K562 (cell line): ENCODE measurements around the gene ATP13A4. TPM values are rescaled to one million over a fixed set of nuclear protein-coding genes. Genes with fewer than 3 reads are reported as not detected.

Experiments
- CTBP1 ChIP-seq: fragments of 450-650 bp; IDR thresholded peaks from 2 replicates; pipeline ENCODE4 v1.6.1; 2016; ENCODE audit warnings: borderline replicate concordance
- HDAC6 ChIP-seq: IDR thresholded peaks from 2 replicates; pipeline ENCODE4 v1.6.1; 2012; ENCODE audit warnings: low read depth, mild to moderate bottlenecking, control low read depth, inconsistent platforms, low read length, moderate library complexity
- HLTF ChIP-seq: fragments of 450-650 bp; IDR thresholded peaks from 2 replicates; pipeline ENCODE4 v1.6.1; 2016
- ILF3 ChIP-seq: fragments of 450-650 bp; IDR thresholded peaks from 2 replicates; pipeline ENCODE4 v1.6.1; 2018; ENCODE audit warnings: antibody characterized with exemption, mild to moderate bottlenecking, moderate library complexity, borderline replicate concordance
- MAFG ChIP-seq: fragments of 450-650 bp; conservative IDR thresholded peaks from 2 replicates; pipeline ENCODE4 v1.6.1; 2016; ENCODE audit warnings: missing genetic modification characterization, missing compliant biosample characterization
- MTA3 ChIP-seq: fragments of 450-650 bp; formaldehyde crosslinking; IDR thresholded peaks from 2 replicates; pipeline ENCODE4 v1.6.1; 2017; ENCODE audit warnings: mild to moderate bottlenecking, borderline replicate concordance
- PRMT5 ChIP-seq: sonication (generic); formaldehyde crosslinking; IDR thresholded peaks from 2 replicates; pipeline ENCODE4 v1.5.0; 2020; ENCODE audit warnings: missing genetic modification reagents
- PRPF4 ChIP-seq: fragments of 200-400 bp; formaldehyde crosslinking; IDR thresholded peaks from one replicate; pipeline ENCODE4 v1.6.1; 2017; ENCODE audit warnings: low read length, low read depth, mild to moderate bottlenecking; ENCODE audit not compliant: insufficient read depth, poor library complexity, severe bottlenecking
- SAFB2 ChIP-seq: fragments of 200-400 bp; formaldehyde crosslinking; IDR thresholded peaks from 2 replicates; pipeline ENCODE4 v1.6.1; 2018; ENCODE audit warnings: borderline replicate concordance, low read length, low read depth, moderate library complexity; ENCODE audit not compliant: severe bottlenecking
- SP1 ChIP-seq: sonication (generic); formaldehyde crosslinking; IDR thresholded peaks from 2 replicates; pipeline ENCODE4 v1.8.1; 2022; ENCODE audit warnings: mild to moderate bottlenecking, missing genetic modification reagents
- TAF7 ChIP-seq: fragments of 450-650 bp; IDR thresholded peaks from 2 replicates; pipeline ENCODE4 v1.6.1; 2016; ENCODE audit warnings: missing genetic modification characterization, missing compliant biosample characterization
- TARDBP ChIP-seq: fragments of 450-650 bp; IDR thresholded peaks from 2 replicates; pipeline ENCODE4 v1.6.1; 2016
- ZC3H4 ChIP-seq: sonication (generic); formaldehyde crosslinking; IDR thresholded peaks from 2 replicates; pipeline ENCODE4 v1.9.0; 2021; ENCODE audit warnings: missing genetic modification reagents, borderline replicate concordance
- ZNF197 ChIP-seq: fragments of 200-800 bp; sonication (Bioruptor generic); IDR thresholded peaks from 2 replicates; pipeline ENCODE4 v1.6.1; 2016; ENCODE audit warnings: low read depth, missing genetic modification characterization, missing compliant biosample characterization
- ZNF707 ChIP-seq: fragments of 250-450 bp; sonication (Bioruptor Pico); conservative IDR thresholded peaks from 2 replicates; pipeline ENCODE4 v1.8.0; 2022; ENCODE audit warnings: inconsistent platforms, mild to moderate bottlenecking, moderate library complexity
- ZNF766 ChIP-seq: fragments of 200-800 bp; sonication (Bioruptor generic); conservative IDR thresholded peaks from 2 replicates; pipeline ENCODE4 v1.6.1; 2016; ENCODE audit warnings: missing genetic modification characterization, missing compliant biosample characterization
- ZNF778 ChIP-seq: fragments of 450-650 bp; formaldehyde crosslinking; IDR thresholded peaks from 2 replicates; pipeline ENCODE4 v1.4.0; 2020; ENCODE audit warnings: mild to moderate bottlenecking, moderate library complexity
- ZSCAN32 ChIP-seq: fragments of 450-650 bp; formaldehyde crosslinking; IDR thresholded peaks from 2 replicates; pipeline ENCODE4 v1.4.0; 2020; ENCODE audit warnings: mild to moderate bottlenecking, moderate library complexity
- polyA plus RNA-seq, 8 experiments: library from polyadenylated mRNA; depleted of rRNA in 4 of 8; stranded (reverse) in 5 of 8; unstranded in 3 of 8; fragments of >200 nt; fragmentation: Nextera tagmentation in 2 of 8; fragmentation: Illumina TruSeq in 1 of 8; extraction: Ambion mirVana in 2 of 8; extraction: Trizol in 1 of 8; gene quantifications; 2 replicates each; pipeline versions ENCODE4 v1.2.1 to v1.2.3, GENCODE V29; 2011 to 2014; ENCODE audit warnings: inconsistent platforms in 1 of 8, missing spikeins in 1 of 8
- total RNA-seq, 7 experiments: library from RNA; depleted of rRNA in 6 of 7; stranded (reverse); fragments of >200 nt in 6 of 7; fragmentation: Illumina TruSeq in 2 of 7; extraction: Trizol in 2 of 7; gene quantifications; 2 replicates each; pipeline versions ENCODE4 v1.2.1 to v1.2.3, GENCODE V29; 2011 to 2021; ENCODE audit warnings: low replicate concordance in 1 of 7
- TF ChIP-seq, protein P1 (sequence below): fragments of 450-650 bp; formaldehyde crosslinking; IDR thresholded peaks from 2 replicates; pipeline ENCODE4 v1.4.0; 2020; ENCODE audit warnings: mild to moderate bottlenecking, mixed read lengths
- TF ChIP-seq, protein P2 (sequence below): fragments of 250-450 bp; sonication (Bioruptor Pico); IDR thresholded peaks from 2 replicates; pipeline ENCODE4 v1.4.0; 2020
- TF ChIP-seq, protein P3 (sequence below): fragments of 200-800 bp; sonication (Bioruptor generic); IDR thresholded peaks from 2 replicates; pipeline ENCODE4 v1.6.1; 2016; ENCODE audit warnings: missing genetic modification characterization, missing compliant biosample characterization

Gene ATP13A4
- total and polyA plus RNA-seq, 9 of the 15 experiments (the other 6 are each of a cell fraction or from before 2014, with no cell fraction given), result 0.03 to 0.14 (median 0.07) TPM; not detected in 6

DNA sequence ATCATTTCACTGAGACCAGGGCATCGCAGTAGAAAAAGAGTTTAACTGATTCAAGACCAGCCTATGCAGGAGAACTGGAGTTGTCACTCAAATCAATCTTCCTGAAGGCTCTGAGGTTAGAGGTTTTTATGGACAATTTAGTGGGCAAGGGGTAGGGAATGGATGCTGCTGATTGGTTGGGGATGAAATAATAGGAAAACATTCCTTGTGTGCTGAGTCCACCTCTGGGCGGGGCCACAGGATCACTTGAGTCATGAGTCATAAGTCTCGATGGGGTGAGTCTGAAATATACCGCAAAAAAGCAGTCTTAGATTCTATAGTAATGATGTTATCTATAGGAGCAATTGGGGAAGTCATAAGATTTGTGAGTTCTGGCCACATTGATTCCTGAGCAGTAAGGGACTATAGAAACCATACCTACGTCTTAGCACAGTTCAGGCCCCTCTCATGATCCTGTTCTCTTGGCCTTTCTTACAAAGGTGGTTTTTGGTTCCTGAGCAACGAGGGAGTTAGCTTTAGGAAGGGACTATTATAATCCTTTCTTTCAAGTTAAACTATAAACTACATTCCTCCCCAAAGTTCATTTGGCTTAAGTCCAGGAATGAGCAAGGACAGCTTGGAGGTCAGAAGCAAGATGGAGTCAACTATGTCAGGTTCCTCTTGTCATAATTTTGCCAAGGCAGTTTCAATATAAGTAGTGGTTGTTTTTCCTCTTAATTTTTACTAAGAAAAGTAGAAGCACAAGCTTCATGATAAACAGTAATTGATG, 35.6 kb upstream of the ATP13A4 start (continued):
- TF ChIP-seq ZC3H4 (CRISPR knock-in tag) (no peak), ZNF778 (CRISPR knock-in tag) (no peak), MTA3 (0 out of 2 replicates have a peak, but pooled peaks have one; percentile 36), ZNF766 (peak; percentile 82), SAFB2 (no peak), TAF7 (tag) (peak; percentile 69), ZNF197 (CRISPR knock-in tag) (0 out of 2 replicates have a peak, but pooled peaks have one; percentile 54), HLTF (no peak), SP1 (no peak), CTBP1 (no peak), HDAC6 (no peak), TARDBP (no peak), PRMT5 (no peak), PRPF4 (no peak), ZNF707 (peak; percentile 62), ILF3 (no peak), ZSCAN32 (CRISPR knock-in tag) (0 out of 2 replicates have a peak, but pooled peaks have one; percentile 52), MAFG (no peak)
- TF ChIP-seq, protein P1, sequence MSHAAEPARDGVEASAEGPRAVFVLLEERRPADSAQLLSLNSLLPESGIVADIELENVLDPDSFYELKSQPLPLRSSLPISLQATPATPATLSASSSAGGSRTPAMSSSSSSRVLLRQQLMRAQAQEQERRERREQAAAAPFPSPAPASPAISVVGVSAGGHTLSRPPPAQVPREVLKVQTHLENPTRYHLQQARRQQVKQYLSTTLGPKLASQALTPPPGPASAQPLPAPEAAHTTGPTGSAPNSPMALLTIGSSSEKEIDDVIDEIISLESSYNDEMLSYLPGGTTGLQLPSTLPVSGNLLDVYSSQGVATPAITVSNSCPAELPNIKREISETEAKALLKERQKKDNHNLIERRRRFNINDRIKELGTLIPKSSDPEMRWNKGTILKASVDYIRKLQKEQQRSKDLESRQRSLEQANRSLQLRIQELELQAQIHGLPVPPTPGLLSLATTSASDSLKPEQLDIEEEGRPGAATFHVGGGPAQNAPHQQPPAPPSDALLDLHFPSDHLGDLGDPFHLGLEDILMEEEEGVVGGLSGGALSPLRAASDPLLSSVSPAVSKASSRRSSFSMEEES (CRISPR knock-in tag), result no peak
- TF ChIP-seq, protein P2, sequence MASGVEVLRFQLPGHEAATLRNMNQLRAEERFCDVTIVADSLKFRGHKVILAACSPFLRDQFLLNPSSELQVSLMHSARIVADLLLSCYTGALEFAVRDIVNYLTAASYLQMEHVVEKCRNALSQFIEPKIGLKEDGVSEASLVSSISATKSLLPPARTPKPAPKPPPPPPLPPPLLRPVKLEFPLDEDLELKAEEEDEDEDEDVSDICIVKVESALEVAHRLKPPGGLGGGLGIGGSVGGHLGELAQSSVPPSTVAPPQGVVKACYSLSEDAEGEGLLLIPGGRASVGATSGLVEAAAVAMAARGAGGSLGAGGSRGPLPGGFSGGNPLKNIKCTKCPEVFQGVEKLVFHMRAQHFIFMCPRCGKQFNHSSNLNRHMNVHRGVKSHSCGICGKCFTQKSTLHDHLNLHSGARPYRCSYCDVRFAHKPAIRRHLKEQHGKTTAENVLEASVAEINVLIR (CRISPR knock-in tag), result peak; percentile 57
- TF ChIP-seq, protein P3, sequence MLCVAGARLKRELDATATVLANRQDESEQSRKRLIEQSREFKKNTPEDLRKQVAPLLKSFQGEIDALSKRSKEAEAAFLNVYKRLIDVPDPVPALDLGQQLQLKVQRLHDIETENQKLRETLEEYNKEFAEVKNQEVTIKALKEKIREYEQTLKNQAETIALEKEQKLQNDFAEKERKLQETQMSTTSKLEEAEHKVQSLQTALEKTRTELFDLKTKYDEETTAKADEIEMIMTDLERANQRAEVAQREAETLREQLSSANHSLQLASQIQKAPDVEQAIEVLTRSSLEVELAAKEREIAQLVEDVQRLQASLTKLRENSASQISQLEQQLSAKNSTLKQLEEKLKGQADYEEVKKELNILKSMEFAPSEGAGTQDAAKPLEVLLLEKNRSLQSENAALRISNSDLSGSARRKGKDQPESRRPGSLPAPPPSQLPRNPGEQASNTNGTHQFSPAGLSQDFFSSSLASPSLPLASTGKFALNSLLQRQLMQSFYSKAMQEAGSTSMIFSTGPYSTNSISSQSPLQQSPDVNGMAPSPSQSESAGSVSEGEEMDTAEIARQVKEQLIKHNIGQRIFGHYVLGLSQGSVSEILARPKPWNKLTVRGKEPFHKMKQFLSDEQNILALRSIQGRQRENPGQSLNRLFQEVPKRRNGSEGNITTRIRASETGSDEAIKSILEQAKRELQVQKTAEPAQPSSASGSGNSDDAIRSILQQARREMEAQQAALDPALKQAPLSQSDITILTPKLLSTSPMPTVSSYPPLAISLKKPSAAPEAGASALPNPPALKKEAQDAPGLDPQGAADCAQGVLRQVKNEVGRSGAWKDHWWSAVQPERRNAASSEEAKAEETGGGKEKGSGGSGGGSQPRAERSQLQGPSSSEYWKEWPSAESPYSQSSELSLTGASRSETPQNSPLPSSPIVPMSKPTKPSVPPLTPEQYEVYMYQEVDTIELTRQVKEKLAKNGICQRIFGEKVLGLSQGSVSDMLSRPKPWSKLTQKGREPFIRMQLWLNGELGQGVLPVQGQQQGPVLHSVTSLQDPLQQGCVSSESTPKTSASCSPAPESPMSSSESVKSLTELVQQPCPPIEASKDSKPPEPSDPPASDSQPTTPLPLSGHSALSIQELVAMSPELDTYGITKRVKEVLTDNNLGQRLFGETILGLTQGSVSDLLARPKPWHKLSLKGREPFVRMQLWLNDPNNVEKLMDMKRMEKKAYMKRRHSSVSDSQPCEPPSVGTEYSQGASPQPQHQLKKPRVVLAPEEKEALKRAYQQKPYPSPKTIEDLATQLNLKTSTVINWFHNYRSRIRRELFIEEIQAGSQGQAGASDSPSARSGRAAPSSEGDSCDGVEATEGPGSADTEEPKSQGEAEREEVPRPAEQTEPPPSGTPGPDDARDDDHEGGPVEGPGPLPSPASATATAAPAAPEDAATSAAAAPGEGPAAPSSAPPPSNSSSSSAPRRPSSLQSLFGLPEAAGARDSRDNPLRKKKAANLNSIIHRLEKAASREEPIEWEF (CRISPR knock-in tag), result peak; percentile 82; the same call in 1 of the 2 replicates
